Measurements from ENCODE around the gene JMJD1C.

Gene JMJD1C

GRCh38 chr10:63119041-63119440 is 346.7 kb downstream of the JMJD1C start:
- H3K4me1 ChIP-seq (ENCODE audit: insufficient read depth, low read length, poor library complexity, severe bottlenecking) = no peaks in the 10 kb centered on the region

More at GRCh38 chr10:63119041-63119440, 346.7 kb downstream of the JMJD1C start:
- no peak overlapping the region for H3K4me3 ChIP-seq (ENCODE audit: low read length, poor library complexity, severe bottlenecking)
- H3K9me3 ChIP-seq (ENCODE audit: insufficient read depth, low read depth, low read length) = no peaks in the 10 kb centered on the region
- H3K9ac ChIP-seq (ENCODE audit: low read depth, low read length, poor library complexity, severe bottlenecking) = no peak overlapping the region
- H3K27me3 ChIP-seq (ENCODE audit: insufficient read depth, low read length, poor library complexity, severe bottlenecking) = peaks cover 36% of the 10 kb centered on the region
- no peak overlapping the region for H2AFZ ChIP-seq (ENCODE audit: low read length)
- no peaks in the 10 kb centered on the region for H3K79me2 ChIP-seq (ENCODE audit: insufficient read depth, low read length)
- H3K36me3 ChIP-seq (ENCODE audit: insufficient read depth, low read length) = no peaks in the 10 kb centered on the region
- H3K4me2 ChIP-seq (ENCODE audit: low read depth, low read length, poor library complexity, severe bottlenecking) = no peak overlapping the region
- no peaks in the 10 kb centered on the region for H3K9me2 ChIP-seq (replicated peaks; ENCODE audit: low read depth, low read length)
- no peaks in the 10 kb centered on the region for H3F3A ChIP-seq (ENCODE audit: low read depth)
- H4K20me1 ChIP-seq (ENCODE audit: insufficient read depth, low read length, poor library complexity, severe bottlenecking) = no peaks in the 10 kb centered on the region
- TF ChIP-seq, protein P1, sequence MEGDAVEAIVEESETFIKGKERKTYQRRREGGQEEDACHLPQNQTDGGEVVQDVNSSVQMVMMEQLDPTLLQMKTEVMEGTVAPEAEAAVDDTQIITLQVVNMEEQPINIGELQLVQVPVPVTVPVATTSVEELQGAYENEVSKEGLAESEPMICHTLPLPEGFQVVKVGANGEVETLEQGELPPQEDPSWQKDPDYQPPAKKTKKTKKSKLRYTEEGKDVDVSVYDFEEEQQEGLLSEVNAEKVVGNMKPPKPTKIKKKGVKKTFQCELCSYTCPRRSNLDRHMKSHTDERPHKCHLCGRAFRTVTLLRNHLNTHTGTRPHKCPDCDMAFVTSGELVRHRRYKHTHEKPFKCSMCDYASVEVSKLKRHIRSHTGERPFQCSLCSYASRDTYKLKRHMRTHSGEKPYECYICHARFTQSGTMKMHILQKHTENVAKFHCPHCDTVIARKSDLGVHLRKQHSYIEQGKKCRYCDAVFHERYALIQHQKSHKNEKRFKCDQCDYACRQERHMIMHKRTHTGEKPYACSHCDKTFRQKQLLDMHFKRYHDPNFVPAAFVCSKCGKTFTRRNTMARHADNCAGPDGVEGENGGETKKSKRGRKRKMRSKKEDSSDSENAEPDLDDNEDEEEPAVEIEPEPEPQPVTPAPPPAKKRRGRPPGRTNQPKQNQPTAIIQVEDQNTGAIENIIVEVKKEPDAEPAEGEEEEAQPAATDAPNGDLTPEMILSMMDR (conservative IDR thresholded peaks at IDR 0.05; ENCODE audit: low read length) = no peak
- no peak for TF ChIP-seq EZH2phosphoT487 (IDR thresholded peaks at IDR 0.05; ENCODE audit: borderline replicate concordance)

All from Loucy (cell line).